ENCODE data around the gene YARS1. TPM values are rescaled to one million over a fixed set of nuclear protein-coding genes. Genes with fewer than 3 reads are reported as not detected.
"Not testable (repeated sequence)": the region's sequence is repeated elsewhere in the genome, so short reads cannot be mapped to it uniquely, and the experiment has no call there.

YARS1 gene
- total and polyA plus RNA-seq, 2 of the 4 experiments (the other 2 are of a cell fraction): 100 to 166 TPM

- H2AK9ac ChIP-seq (replicated peaks; ENCODE audit: low read depth, low read length, poor library complexity): no peak overlapping the region
- H3K18ac ChIP-seq (ENCODE audit: low read depth, low read length): peak overlapping the region; percentile 46; the same call in 1 of the 2 replicates
- H3K9me3 ChIP-seq (ENCODE audit: control insufficient read depth, insufficient read depth, low read length): no peaks in the 10 kb centered on the region
- peaks cover 28 to 64% of the 10 kb centered on the region in 2 experiments for H3K79me1 ChIP-seq (ENCODE audit: low read depth in 1 of 2, low read length in 2 of 2)
- no peak overlapping the region for H3K9ac ChIP-seq (ENCODE audit: low read depth, low read length)
- H3K14ac ChIP-seq (replicated peaks; ENCODE audit: low read depth, low read length): no peak overlapping the region
- no peak overlapping the region for H2BK20ac ChIP-seq (ENCODE audit: low read depth, low read length)
- no peak overlapping the region for H2AK5ac ChIP-seq (ENCODE audit: low read depth, low read length)
- H3K56ac ChIP-seq (ENCODE audit: extremely low read depth, insufficient read depth, low read length): no peak overlapping the region
- no peak overlapping the region for H3K27ac ChIP-seq (ENCODE audit: insufficient read depth, low read length)
- no peaks in the 10 kb centered on the region for H3K27me3 ChIP-seq (ENCODE audit: control insufficient read depth, insufficient read depth, low read length)
- CTCF ChIA-PET: no interaction called here
- POLR2A ChIA-PET (ENCODE audit: unreplicated experiment): no interaction called here
- TF ChIP-seq NFE2L2 (IDR thresholded peaks at IDR 0.05; ENCODE audit: low read depth, low read length) (no peak), BHLHE40 (IDR thresholded peaks at IDR 0.05; ENCODE audit: low read depth, low read length) (no peak), RFX5 (IDR thresholded peaks at IDR 0.05; ENCODE audit: low read depth, low read length) (no peak), ELK1 (IDR thresholded peaks at IDR 0.05; ENCODE audit: borderline replicate concordance, low read depth, low read length) (no peak), MXI1 (IDR thresholded peaks at IDR 0.05; ENCODE audit: borderline replicate concordance, low read depth, low read length) (no peak)
- no peak overlapping the region for H2AFZ ChIP-seq (replicated peaks; ENCODE audit: low read length, poor library complexity)
- ATAC-seq (ENCODE audit: low read depth) (peak; percentile 9; the same call in 1 of the 2 replicates), DNase-seq (peak; percentile 55)
- intact Hi-C loops (cut with micrococcal nuclease): no loop called here
- peak overlapping the region; percentile 26; the same call in 1 of the 2 replicates for H3K4me2 ChIP-seq (ENCODE audit: low read depth, low read length)
- no peak overlapping the region for H3K4ac ChIP-seq (ENCODE audit: low read depth, low read length)
- H4K91ac ChIP-seq (ENCODE audit: insufficient read depth, low read depth, low read length): no peak overlapping the region
- H4K20me1 ChIP-seq (ENCODE audit: insufficient read depth, low read length): peaks cover 44% of the 10 kb centered on the region
- no peak overlapping the region for H2BK15ac ChIP-seq (ENCODE audit: low read depth, low read length)
- H2BK120ac ChIP-seq (ENCODE audit: low read depth, low read length): no peak overlapping the region
- dilution Hi-C loops (cut with HindIII; ENCODE audit: low sequenced_read_pairs, unreplicated experiment): no loop called here
- H3K23ac ChIP-seq (ENCODE audit: low read depth, low read length): no peak overlapping the region
- H3K4me1 ChIP-seq (ENCODE audit: control insufficient read depth, insufficient read depth, low read length): peaks cover 18% of the 10 kb centered on the region; the same call in 1 of the 2 replicates
- H4K5ac ChIP-seq (ENCODE audit: low read depth, low read length): no peak overlapping the region
- H4K8ac ChIP-seq (ENCODE audit: low read depth in 2 of 2, low read length in 2 of 2): no peak overlapping the region
- H3K9me1 ChIP-seq (ENCODE audit: insufficient read depth, low read length): no peaks in the 10 kb centered on the region; the same call in 1 of the 2 replicates
- in situ Hi-C loops (cut with MboI; ENCODE audit: low sequenced_read_pairs): no loop called here
- peak overlapping the region; percentile 43 for H2BK5ac ChIP-seq (ENCODE audit: low read depth, low read length, poor library complexity, severe bottlenecking)
- H3K36me3 ChIP-seq (ENCODE audit: control insufficient read depth, insufficient read depth, low read length): peaks cover 31% of the 10 kb centered on the region
- WGBS, 2 experiments (ENCODE audit: extremely low coverage in 2 of 2, insufficient read length in 1 of 2): no CpG with 5 or more reads among the region's 1 CpG
- no TSS peak for BruUV-seq (replicated peaks)
- H3K4me3 ChIP-seq (ENCODE audit: insufficient read depth, low read depth, low read length): no peak overlapping the region
Observed at GRCh38 chr1:32797456-32797855, 19.7 kb downstream of the YARS1 start.

GRCh38 chr1:32795763-32796162 lies 21.4 kb downstream of the YARS1 start:
- H3K9me3 ChIP-seq (ENCODE audit: control insufficient read depth, insufficient read depth, low read length); intact Hi-C loops (cut with micrococcal nuclease); BruUV-seq (replicated peaks); H3K56ac ChIP-seq (ENCODE audit: extremely low read depth, insufficient read depth, low read length); dilution Hi-C loops (cut with HindIII; ENCODE audit: low sequenced_read_pairs, unreplicated experiment); H2BK15ac ChIP-seq (ENCODE audit: low read depth, low read length); H3K4me3 ChIP-seq (ENCODE audit: insufficient read depth, low read depth, low read length); H3K27ac ChIP-seq (ENCODE audit: insufficient read depth, low read length); H4K91ac ChIP-seq (ENCODE audit: insufficient read depth, low read depth, low read length); POLR2A ChIA-PET (ENCODE audit: unreplicated experiment); H2AK5ac ChIP-seq (ENCODE audit: low read depth, low read length); ATAC-seq (ENCODE audit: low read depth); H3K27me3 ChIP-seq (ENCODE audit: control insufficient read depth, insufficient read depth, low read length); H2BK5ac ChIP-seq (ENCODE audit: low read depth, low read length, poor library complexity, severe bottlenecking); H4K5ac ChIP-seq (ENCODE audit: low read depth, low read length); H2BK20ac ChIP-seq (ENCODE audit: low read depth, low read length); H2AK9ac ChIP-seq (replicated peaks; ENCODE audit: low read depth, low read length, poor library complexity); H3K4me2 ChIP-seq (ENCODE audit: low read depth, low read length); H2AFZ ChIP-seq (replicated peaks; ENCODE audit: low read length, poor library complexity); in situ Hi-C loops (cut with MboI; ENCODE audit: low sequenced_read_pairs); H3K23ac ChIP-seq (ENCODE audit: low read depth, low read length); H3K14ac ChIP-seq (replicated peaks; ENCODE audit: low read depth, low read length); H3K4ac ChIP-seq (ENCODE audit: low read depth, low read length); H2BK120ac ChIP-seq (ENCODE audit: low read depth, low read length); H4K8ac ChIP-seq (ENCODE audit: low read depth in 2 of 2, low read length in 2 of 2); H3K18ac ChIP-seq (ENCODE audit: low read depth, low read length); H3K9ac ChIP-seq (ENCODE audit: low read depth, low read length); H3K9me1 ChIP-seq (ENCODE audit: insufficient read depth, low read length): not testable (repeated sequence)
- H3K4me1 ChIP-seq (ENCODE audit: control insufficient read depth, insufficient read depth, low read length): peaks cover 21% of the 10 kb centered on the region; the same call in 1 of the 2 replicates
- H4K20me1 ChIP-seq (ENCODE audit: insufficient read depth, low read length): peaks cover 38% of the 10 kb centered on the region
- H3K79me1 ChIP-seq (ENCODE audit: low read depth in 1 of 2, low read length in 2 of 2): peaks cover 38 to 69% of the 10 kb centered on the region in 2 experiments
- peak; percentile 62 for DNase-seq
- no CpG with 5 or more reads among the region's 4 CpGs for WGBS, 2 experiments (ENCODE audit: extremely low coverage in 2 of 2, insufficient read length in 1 of 2)
- H3K36me3 ChIP-seq (ENCODE audit: control insufficient read depth, insufficient read depth, low read length): peaks cover 38% of the 10 kb centered on the region
- CTCF ChIA-PET: interaction anchor here (0.6 to 0.7 kb wide), 2 partner anchors 10 to 240 kb away, joined by 3 read pairs; no protein-coding TSS in a partner anchor
